Activated T-cell treated with anti-CD3 and anti-CD28 coated beads, Interleukin-2, amount 50 U/mL, for 72 hours (primary cell): ENCODE measurements around the gene FAM83C. TPM values are rescaled to one million over a fixed set of nuclear protein-coding genes. Genes with fewer than 3 reads are reported as not detected.
A peak's percentile ranks its signal among the peaks of the same experiment; 100 is the strongest.
"Not testable (repeated sequence)": the region's sequence is repeated elsewhere in the genome, so short reads cannot be mapped to it uniquely, and the experiment has no call there.

Experiments used
- ATAC-seq, 2 donors: fragments of 150-1000 bp; cut with Tn5 transposase; replicated peaks in 1 of 2; 2 replicates each; pipeline ENCODE4 v1.10.0; 2021; ENCODE audit warnings: moderate library complexity in 2 of 2, mild to moderate bottlenecking in 1 of 2
- DNase-seq, 2 donors: peaks; one replicate each; pipeline ENCODE4 v3.0.0; 2021 to 2022; ENCODE audit warnings: mixed read lengths in 1 of 2
- H3K27ac Mint-ChIP-seq: one replicate; pipeline ENCODE4 v1.8.0; 2022; ENCODE audit warnings: mild to moderate bottlenecking, moderate library complexity, mixed read lengths
- H3K27me3 Mint-ChIP-seq: one replicate; pipeline ENCODE4 v1.8.0; 2022; ENCODE audit warnings: low read depth, mixed read lengths
- H3K36me3 Mint-ChIP-seq, 2 donors: one replicate each; pipeline ENCODE4 v1.8.0; 2022; ENCODE audit warnings: mixed read lengths in 2 of 2, mild to moderate bottlenecking in 1 of 2; ENCODE audit not compliant: insufficient read depth in 2 of 2
- H3K4me1 Mint-ChIP-seq: one replicate; pipeline ENCODE4 v1.8.0; 2022; ENCODE audit warnings: low read depth, mixed read lengths
- H3K4me3 Mint-ChIP-seq, 2 donors: one replicate each; pipeline ENCODE4 v1.8.0; 2022; ENCODE audit warnings: mild to moderate bottlenecking in 2 of 2, mixed read lengths in 2 of 2, moderate library complexity in 2 of 2
- H3K9me3 Mint-ChIP-seq, 2 donors: one replicate each; pipeline ENCODE4 v1.8.0; 2022; ENCODE audit warnings: mixed read lengths in 2 of 2
- total RNA-seq, 2 donors: library from RNA; stranded (reverse); gene quantifications; one replicate each; pipeline ENCODE4 v1.2.3, GENCODE V29; 2022

The FAM83C gene
- total RNA-seq, 2 donors from 2014 or later = not detected

GRCh38 chr20:35271904-35272303 is 20.3 kb downstream of the FAM83C start:
- no peak for DNase-seq
- Mint-ChIP-seq H3K27me3 (no peaks in the 10 kb centered on the region), H3K4me1 (peaks cover 7% of the 10 kb centered on the region), H3K27ac (no peak overlapping the region), H3K36me3 (peaks cover 0 to under 1% of the 10 kb centered on the region in 2 donors), H3K9me3 (no peaks in the 10 kb centered on the region), H3K4me3 (no peak overlapping the region)
- ATAC-seq = no peak

DNA sequence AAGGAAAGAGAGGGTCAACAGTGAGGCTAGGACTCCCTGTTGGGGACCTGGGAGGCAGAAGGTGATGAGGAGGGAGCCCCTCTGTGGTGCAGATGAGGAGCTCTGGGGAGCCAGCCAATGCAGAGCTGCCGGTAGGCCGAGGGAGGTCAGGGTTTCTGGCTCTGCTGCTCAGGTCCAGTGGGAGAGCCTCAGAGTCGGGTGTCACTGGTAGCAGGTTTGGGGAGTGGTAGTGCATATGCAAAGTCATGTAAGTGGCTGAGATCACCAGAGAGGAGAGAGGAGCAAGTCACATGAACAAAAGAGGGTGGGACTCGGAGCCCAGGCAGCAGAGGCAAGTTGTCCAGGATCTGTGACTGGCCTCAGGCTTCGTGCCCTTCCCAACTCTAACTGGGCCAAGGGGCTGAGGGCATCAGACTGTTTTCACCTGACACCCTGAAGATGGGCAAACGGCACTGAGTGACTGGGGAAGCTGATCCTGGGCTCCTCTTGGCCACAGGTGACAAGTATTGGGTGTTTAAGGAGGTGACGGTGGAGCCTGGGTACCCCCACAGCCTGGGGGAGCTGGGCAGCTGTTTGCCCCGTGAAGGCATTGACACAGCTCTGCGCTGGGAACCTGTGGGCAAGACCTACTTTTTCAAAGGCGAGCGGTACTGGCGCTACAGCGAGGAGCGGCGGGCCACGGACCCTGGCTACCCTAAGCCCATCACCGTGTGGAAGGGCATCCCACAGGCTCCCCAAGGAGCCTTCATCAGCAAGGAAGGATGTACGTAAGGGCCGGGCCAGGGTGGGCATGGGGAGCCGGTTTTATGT is 20.9 kb downstream of the FAM83C start:
- Mint-ChIP-seq H3K27me3 (no peaks in the 10 kb centered on the region), H3K9me3 (no peaks in the 10 kb centered on the region), H3K4me3 (no peak overlapping the region), H3K27ac (peak overlapping the region; percentile 71), H3K4me1 (peaks cover under 1% of the 10 kb centered on the region), H3K36me3 (no peaks in the 10 kb centered on the region)
- ATAC-seq (no peak), DNase-seq (no peak)

DNA sequence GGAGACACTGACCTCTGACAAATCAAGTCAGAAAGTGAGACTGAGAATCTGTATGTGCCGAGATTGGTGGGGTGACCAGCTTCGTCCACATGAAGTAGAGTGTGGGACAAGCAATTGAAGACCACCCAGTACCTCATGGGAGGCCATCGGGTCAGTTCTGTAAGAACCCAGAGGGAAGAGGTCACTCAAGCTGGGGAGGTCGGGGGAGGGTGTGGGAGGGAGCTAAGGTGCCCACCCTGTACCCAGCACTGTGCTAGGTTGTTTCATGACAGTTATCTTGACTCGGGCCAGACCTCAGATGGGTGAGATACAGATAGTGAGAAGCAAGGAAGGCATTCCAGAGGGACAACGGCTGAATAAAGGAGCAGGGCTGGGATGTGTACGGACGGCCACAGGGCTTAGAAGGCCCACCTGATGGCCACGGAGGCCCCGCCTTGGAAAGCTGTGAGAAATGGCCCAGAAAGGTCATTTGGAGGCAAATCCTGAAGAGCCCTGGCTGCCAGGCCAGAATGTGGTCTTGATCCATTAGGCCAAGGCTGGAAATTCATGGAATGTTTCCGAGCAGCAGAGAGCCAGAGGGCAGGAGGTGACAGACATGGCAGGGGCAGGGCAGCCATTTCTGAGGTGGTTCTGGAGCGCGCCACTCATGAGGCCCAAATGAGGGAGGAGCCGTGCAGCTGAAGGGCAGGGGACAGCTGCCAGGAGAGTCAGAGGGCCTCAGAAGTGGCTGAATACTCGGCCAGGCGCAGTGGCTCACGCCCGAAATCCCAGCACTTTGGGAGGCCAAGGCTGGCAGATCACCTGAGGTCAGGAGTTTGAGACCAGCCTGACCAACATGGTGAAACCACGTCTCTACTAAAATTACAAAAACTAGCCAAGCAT is 22.0 kb downstream of the FAM83C start:
- Mint-ChIP-seq H3K4me3 (no peak overlapping the region), H3K36me3 (no peaks in the 10 kb centered on the region), H3K4me1 (no peaks in the 10 kb centered on the region), H3K9me3 (no peaks in the 10 kb centered on the region), H3K27me3 (no peaks in the 10 kb centered on the region), H3K27ac (peak overlapping the region; percentile 71)
- no peak for ATAC-seq
- no peak for DNase-seq

DNA sequence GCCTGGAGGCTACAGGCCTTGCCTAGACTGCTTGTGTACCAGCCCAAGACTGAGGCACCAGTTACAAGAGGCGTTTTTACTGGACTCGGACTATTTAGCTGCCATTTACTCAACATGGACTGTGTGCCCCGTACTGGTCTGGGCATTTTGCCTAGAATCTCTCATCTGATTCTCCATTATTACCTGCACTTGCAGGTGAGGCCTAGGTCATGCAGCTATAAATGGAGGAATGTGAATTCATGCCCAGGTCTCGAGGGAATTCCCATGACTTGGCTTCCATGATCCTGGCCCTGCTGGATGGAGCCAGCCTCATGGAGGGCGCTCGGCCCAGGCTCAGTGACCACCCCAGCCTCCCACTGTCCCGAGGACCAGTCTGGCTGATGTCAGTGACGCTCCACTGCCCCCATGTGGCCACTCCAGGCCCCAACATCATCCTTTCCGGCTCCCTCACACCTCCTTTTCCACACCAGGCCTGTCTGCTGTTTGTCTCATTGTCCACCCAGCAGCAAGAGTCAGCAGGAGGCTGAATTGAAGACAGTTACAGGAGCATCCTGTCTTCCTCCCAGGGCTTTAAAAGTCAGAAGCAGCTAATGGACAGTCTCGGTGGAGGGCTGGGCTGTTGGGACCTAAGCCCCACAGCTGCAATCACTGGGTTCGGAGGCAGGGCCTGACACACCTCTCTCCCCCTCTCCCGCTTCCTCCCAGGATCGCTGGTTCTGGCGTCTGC is 23.0 kb downstream of the FAM83C start:
- no peaks in the 10 kb centered on the region for H3K4me1 Mint-ChIP-seq
- H3K9me3 Mint-ChIP-seq = no peaks in the 10 kb centered on the region
- ATAC-seq (peak; percentile 73 to 75), DNase-seq (peak; percentile 64 to 67)
- H3K4me3 Mint-ChIP-seq = no peak overlapping the region
- no peak overlapping the region for H3K27ac Mint-ChIP-seq
- no peaks in the 10 kb centered on the region for H3K36me3 Mint-ChIP-seq
- no peaks in the 10 kb centered on the region for H3K27me3 Mint-ChIP-seq

DNA sequence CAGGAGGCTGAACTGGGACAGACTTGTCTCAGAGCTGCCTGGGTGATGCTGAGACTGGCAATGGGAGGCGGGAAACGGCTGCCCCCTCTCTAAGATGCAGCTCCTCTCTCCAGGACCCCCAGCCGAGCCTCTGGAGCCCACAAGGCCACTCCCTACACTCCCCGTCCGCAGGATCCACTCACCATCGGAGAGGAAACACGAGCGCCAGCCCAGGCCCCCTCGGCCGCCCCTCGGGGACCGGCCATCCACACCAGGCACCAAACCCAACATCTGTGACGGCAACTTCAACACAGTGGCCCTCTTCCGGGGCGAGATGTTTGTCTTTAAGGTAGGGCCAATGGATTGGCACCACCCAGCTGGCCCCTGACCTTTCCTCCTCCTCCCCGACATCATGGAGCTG is 25.1 kb downstream of the FAM83C start:
- H3K4me1 Mint-ChIP-seq = peaks cover 4% of the 10 kb centered on the region

DNA sequence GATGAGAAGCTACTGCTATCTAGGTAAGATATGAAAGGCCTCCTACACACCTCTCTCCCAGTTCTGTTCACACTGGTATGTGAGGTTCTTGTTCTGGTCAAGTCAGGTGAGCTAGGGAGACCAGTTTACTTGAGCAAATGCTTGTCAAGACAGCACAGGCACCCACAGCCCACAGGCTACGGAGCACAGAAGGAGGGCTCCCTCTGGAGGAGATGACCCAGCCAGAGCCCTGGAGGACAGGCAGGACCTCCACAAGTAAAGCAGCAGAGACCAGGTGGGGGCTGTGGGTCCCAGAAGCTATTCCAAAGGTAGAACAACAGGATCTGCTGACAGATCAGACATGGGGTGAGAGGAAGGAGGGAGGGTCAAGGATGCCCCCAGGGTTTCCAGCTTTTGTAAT is 27.5 kb downstream of the FAM83C start:
- DNase-seq (no peak), ATAC-seq (no peak)
- H3K36me3 Mint-ChIP-seq = peaks cover 0 to 2% of the 10 kb centered on the region in 2 donors
- no peak overlapping the region for H3K27ac Mint-ChIP-seq
- H3K4me1 Mint-ChIP-seq = peaks cover 4% of the 10 kb centered on the region
- H3K9me3 Mint-ChIP-seq = no peaks in the 10 kb centered on the region
- no peak overlapping the region for H3K4me3 Mint-ChIP-seq
- H3K27me3 Mint-ChIP-seq = no peaks in the 10 kb centered on the region

More for the DNA sequence above, 25.1 kb downstream of the FAM83C start:
- H3K9me3 Mint-ChIP-seq = no peaks in the 10 kb centered on the region
- peaks cover 0 to 2% of the 10 kb centered on the region in 2 donors for H3K36me3 Mint-ChIP-seq
- H3K27ac Mint-ChIP-seq = no peak overlapping the region
- DNase-seq (no peak), ATAC-seq (no peak)
- H3K27me3 Mint-ChIP-seq = no peaks in the 10 kb centered on the region
- H3K4me3 Mint-ChIP-seq = no peak overlapping the region

- DNase-seq (no peak), ATAC-seq (no peak)
- Mint-ChIP-seq H3K4me3 (no peak overlapping the region), H3K9me3 (no peaks in the 10 kb centered on the region), H3K36me3 (peaks cover 0 to 2% of the 10 kb centered on the region in 2 donors), H3K4me1 (peaks cover 4% of the 10 kb centered on the region), H3K27me3 (no peaks in the 10 kb centered on the region), H3K27ac (no peak overlapping the region)
These were observed 28.5 kb downstream of the FAM83C start for GRCh38 chr20:35263532-35264341.

DNA sequence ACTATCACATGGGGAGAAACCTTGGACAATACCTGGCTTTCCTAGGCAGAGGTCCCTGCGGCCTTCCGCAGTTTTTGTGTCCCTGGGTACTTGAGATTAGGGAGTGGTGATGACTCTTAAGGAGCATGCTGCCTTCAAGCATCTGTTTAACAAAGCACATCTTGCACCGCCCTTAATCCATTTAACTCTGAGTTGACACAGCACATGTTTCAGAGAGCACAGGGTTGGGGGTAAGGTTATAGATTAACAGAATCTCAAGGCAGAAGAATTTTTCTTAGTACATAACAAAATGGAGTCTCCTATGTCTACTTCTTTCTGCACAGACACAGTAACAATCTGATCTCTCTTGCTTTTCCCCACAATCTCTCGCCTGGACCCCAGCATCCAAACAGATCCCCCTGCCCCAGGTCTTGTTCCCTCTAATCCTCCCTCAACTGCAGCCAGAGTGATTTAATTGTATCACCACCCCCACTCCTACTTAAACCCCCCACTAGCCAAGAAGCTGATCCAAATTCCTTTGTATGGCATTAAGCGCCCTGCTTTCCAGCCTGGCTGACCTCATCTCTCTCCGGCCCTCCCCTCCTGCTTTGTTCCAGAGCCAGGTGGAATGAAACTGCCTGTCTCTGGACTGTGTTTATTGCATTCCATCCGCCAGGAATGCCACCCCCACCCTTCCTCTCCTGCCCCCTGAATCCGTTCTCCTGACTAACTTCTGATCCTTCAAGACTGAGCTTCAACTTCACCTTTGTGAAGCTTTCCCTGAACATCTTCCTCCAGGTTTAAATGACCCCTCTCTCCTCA is 29.3 kb downstream of the FAM83C start:
- H3K4me1 Mint-ChIP-seq, H3K9me3 Mint-ChIP-seq, H3K27ac Mint-ChIP-seq, H3K4me3 Mint-ChIP-seq, H3K27me3 Mint-ChIP-seq, H3K36me3 Mint-ChIP-seq, DNase-seq, ATAC-seq: not testable (repeated sequence)

GRCh38 chr20:35262321-35262720 is 29.9 kb downstream of the FAM83C start:
- H3K27me3 Mint-ChIP-seq, H3K4me1 Mint-ChIP-seq, H3K36me3 Mint-ChIP-seq, DNase-seq, ATAC-seq, H3K9me3 Mint-ChIP-seq, H3K4me3 Mint-ChIP-seq, H3K27ac Mint-ChIP-seq: not testable (repeated sequence)

- no peak overlapping the region for H3K27ac Mint-ChIP-seq
- H3K4me3 Mint-ChIP-seq = no peak overlapping the region
- H3K27me3 Mint-ChIP-seq = no peaks in the 10 kb centered on the region
- DNase-seq = no peak
- H3K9me3 Mint-ChIP-seq = no peaks in the 10 kb centered on the region
- H3K36me3 Mint-ChIP-seq = peaks cover 0 to 2% of the 10 kb centered on the region in 2 donors
- no peak for ATAC-seq
- H3K4me1 Mint-ChIP-seq = peaks cover 4% of the 10 kb centered on the region
These were observed 31.8 kb downstream of the FAM83C start for GRCh38 chr20:35260426-35260825.

GRCh38 chr20:35257175-35257909 is 34.9 kb downstream of the FAM83C start:
- H3K36me3 Mint-ChIP-seq = no peaks in the 10 kb centered on the region
- DNase-seq (no peak), ATAC-seq (no peak)
- no peaks in the 10 kb centered on the region for H3K9me3 Mint-ChIP-seq
- peaks cover 3% of the 10 kb centered on the region for H3K4me1 Mint-ChIP-seq
- no peaks in the 10 kb centered on the region for H3K27me3 Mint-ChIP-seq
- H3K4me3 Mint-ChIP-seq = no peak overlapping the region
- no peak overlapping the region for H3K27ac Mint-ChIP-seq
